ENCODE measurements around the gene PARVB. TPM values are rescaled to one million over a fixed set of nuclear protein-coding genes. Genes with fewer than 3 reads are reported as not detected.

Gene PARVB
- polyA plus RNA-seq, 1 donor (not counting 4 experiments of a cell fraction or from before 2014, with no cell fraction given), result 10.5 TPM

DNA sequence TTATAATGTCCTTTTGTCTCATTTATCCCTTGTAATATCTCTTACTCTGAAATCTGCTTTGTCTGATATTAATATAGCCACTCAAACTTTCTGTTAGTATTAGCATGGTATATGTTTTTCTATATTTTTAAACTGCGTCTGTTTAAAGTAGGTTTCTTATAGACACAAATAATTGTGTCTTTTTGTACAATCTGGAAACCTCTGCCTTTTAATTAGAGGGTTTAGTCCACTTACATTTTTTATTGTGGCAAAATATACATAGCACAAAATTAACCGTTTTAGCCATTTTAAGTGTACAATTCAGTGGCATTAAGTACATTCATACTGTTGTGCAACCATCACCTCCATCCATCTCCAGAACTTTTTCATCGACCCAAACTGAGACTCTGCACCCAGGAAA, 185.2 kb downstream of the PARVB start:
- H3K4me2 ChIP-seq (ENCODE audit: control insufficient read depth, extremely low read depth, insufficient read depth, low read depth, low read length), result no peak overlapping the region
- no peaks in the 10 kb centered on the region for H3K9me1 ChIP-seq (ENCODE audit: control insufficient read depth, extremely low read depth, insufficient read depth, low read length)
- no peak overlapping the region for H3K9ac ChIP-seq (ENCODE audit: control insufficient read depth, extremely low read depth, insufficient read depth, low read length)
- H3K27me3 ChIP-seq (ENCODE audit: control insufficient read depth, extremely low read depth, insufficient read depth, low read length), result peaks cover 18% of the 10 kb centered on the region
- TF ChIP-seq, protein P1, sequence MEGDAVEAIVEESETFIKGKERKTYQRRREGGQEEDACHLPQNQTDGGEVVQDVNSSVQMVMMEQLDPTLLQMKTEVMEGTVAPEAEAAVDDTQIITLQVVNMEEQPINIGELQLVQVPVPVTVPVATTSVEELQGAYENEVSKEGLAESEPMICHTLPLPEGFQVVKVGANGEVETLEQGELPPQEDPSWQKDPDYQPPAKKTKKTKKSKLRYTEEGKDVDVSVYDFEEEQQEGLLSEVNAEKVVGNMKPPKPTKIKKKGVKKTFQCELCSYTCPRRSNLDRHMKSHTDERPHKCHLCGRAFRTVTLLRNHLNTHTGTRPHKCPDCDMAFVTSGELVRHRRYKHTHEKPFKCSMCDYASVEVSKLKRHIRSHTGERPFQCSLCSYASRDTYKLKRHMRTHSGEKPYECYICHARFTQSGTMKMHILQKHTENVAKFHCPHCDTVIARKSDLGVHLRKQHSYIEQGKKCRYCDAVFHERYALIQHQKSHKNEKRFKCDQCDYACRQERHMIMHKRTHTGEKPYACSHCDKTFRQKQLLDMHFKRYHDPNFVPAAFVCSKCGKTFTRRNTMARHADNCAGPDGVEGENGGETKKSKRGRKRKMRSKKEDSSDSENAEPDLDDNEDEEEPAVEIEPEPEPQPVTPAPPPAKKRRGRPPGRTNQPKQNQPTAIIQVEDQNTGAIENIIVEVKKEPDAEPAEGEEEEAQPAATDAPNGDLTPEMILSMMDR (optimal IDR thresholded peaks at IDR 0.05 in 1 of 3, IDR thresholded peaks at IDR 0.05 in 1 of 3, conservative IDR thresholded peaks at IDR 0.05 in 1 of 3; ENCODE audit: extremely low read depth in 1 of 3, insufficient read depth in 2 of 3, low read length in 3 of 3), result no peak
- H2AFZ ChIP-seq (ENCODE audit: control insufficient read depth, low read length), result no peak overlapping the region
- no peak for DNase-seq (ENCODE audit: low read depth, low spot score)
- H3K4me3 ChIP-seq (ENCODE audit: control insufficient read depth in 2 of 3, extremely low read depth in 1 of 3, insufficient read depth in 2 of 3, low read depth in 1 of 3, low read length in 3 of 3), result no peak overlapping the region
- FAIRE-seq, result no peak
- no peaks in the 10 kb centered on the region for H3K36me3 ChIP-seq (ENCODE audit: control insufficient read depth in 2 of 2, extremely low read depth in 1 of 2, insufficient read depth in 2 of 2, low read length in 2 of 2)
- H3K79me2 ChIP-seq (ENCODE audit: control insufficient read depth, insufficient read depth, low read length), result no peaks in the 10 kb centered on the region
- no peaks in the 10 kb centered on the region for H3K4me1 ChIP-seq (ENCODE audit: control insufficient read depth, extremely low read depth, insufficient read depth, low read length)
- no peaks in the 10 kb centered on the region for H4K20me1 ChIP-seq (ENCODE audit: control insufficient read depth, extremely low read depth, insufficient read depth, low read length)
- dilution Hi-C loops (cut with MboI; ENCODE audit: extremely low pct_ligation_motif_present, low sequenced_read_pairs), result no loop called here
- H3K27ac ChIP-seq (ENCODE audit: control insufficient read depth, insufficient read depth, low read length), result no peak overlapping the region
- no peaks in the 10 kb centered on the region for H3K9me3 ChIP-seq (ENCODE audit: control insufficient read depth, low read depth, low read length)

GRCh38 chr22:44210722-44211121, 186.6 kb downstream of the PARVB start:
- Histone ChIP-seq H3K27me3 (ENCODE audit: control insufficient read depth, extremely low read depth, insufficient read depth, low read length) (peaks cover 18% of the 10 kb centered on the region), H3K36me3 (ENCODE audit: control insufficient read depth in 2 of 2, extremely low read depth in 1 of 2, insufficient read depth in 2 of 2, low read length in 2 of 2) (no peaks in the 10 kb centered on the region), H3K4me2 (ENCODE audit: control insufficient read depth, extremely low read depth, insufficient read depth, low read depth, low read length) (no peak overlapping the region), H3K27ac (ENCODE audit: control insufficient read depth, insufficient read depth, low read length) (no peak overlapping the region), H3K4me3 (ENCODE audit: control insufficient read depth in 2 of 3, extremely low read depth in 1 of 3, insufficient read depth in 2 of 3, low read depth in 1 of 3, low read length in 3 of 3) (no peak overlapping the region), H3K4me1 (ENCODE audit: control insufficient read depth, extremely low read depth, insufficient read depth, low read length) (no peaks in the 10 kb centered on the region), H2AFZ (ENCODE audit: control insufficient read depth, low read length) (no peak overlapping the region), H3K9me3 (ENCODE audit: control insufficient read depth, low read depth, low read length) (no peaks in the 10 kb centered on the region), H3K79me2 (ENCODE audit: control insufficient read depth, insufficient read depth, low read length) (no peaks in the 10 kb centered on the region), H3K9ac (ENCODE audit: control insufficient read depth, extremely low read depth, insufficient read depth, low read length) (no peak overlapping the region), H3K9me1 (ENCODE audit: control insufficient read depth, extremely low read depth, insufficient read depth, low read length) (no peaks in the 10 kb centered on the region), H4K20me1 (ENCODE audit: control insufficient read depth, extremely low read depth, insufficient read depth, low read length) (no peaks in the 10 kb centered on the region)
- no peak for DNase-seq (ENCODE audit: low read depth, low spot score)
- TF ChIP-seq, protein P1 (optimal IDR thresholded peaks at IDR 0.05 in 1 of 3, IDR thresholded peaks at IDR 0.05 in 1 of 3, conservative IDR thresholded peaks at IDR 0.05 in 1 of 3; ENCODE audit: extremely low read depth in 1 of 3, insufficient read depth in 2 of 3, low read length in 3 of 3), result no peak
- TF ChIP-seq EZH2 (IDR thresholded peaks at IDR 0.05; ENCODE audit: low read length), result no peak
- no peak for FAIRE-seq
- dilution Hi-C loops (cut with MboI; ENCODE audit: extremely low pct_ligation_motif_present, low sequenced_read_pairs), result no loop called here
